Measurements from ENCODE around the gene FBXO38.

Gene FBXO38

GRCh38 chr5:148383564-148384379, at the start of gene FBXO38:
TSS of gene FBXO38 (plus strand) at chr5:148383958. CDS start at chr5:148394777, 10,819 bp downstream.
- Mint-ChIP-seq H3K4me3 (peak within 1 kb of the TSS; percentile 79 to 82), H3K36me3 (peaks cover 16 to 24% of the 10 kb centered on the region in 2 donors), H3K9me3 (peaks cover 1% of the 10 kb centered on the region in 2 donors), H3K4me1 (peaks cover 25 to 50% of the 10 kb centered on the region in 2 donors), H3K27me3 (no peaks in the 10 kb centered on the region), H3K27ac (peak within 1 kb of the TSS; percentile 98)
- peak; percentile 97 to 98 for ATAC-seq (replicated peaks)
- DNase-seq = peak; percentile 96

GRCh38 chr5:148335259-148335658, 48.5 kb upstream of the FBXO38 start, which contains the start of gene SPINK9:
TSS of gene SPINK9 (plus strand) at chr5:148335559. CDS start at chr5:148335614, 55 bp downstream.
- DNase-seq (no peak), ATAC-seq (replicated peaks) (no peak)
- Mint-ChIP-seq H3K36me3 (peaks cover 5 to 8% of the 10 kb centered on the region in 2 donors), H3K27ac (no peak within 1 kb of the TSS), H3K4me3 (no peak within 1 kb of the TSS), H3K27me3 (no peaks in the 10 kb centered on the region), H3K9me3 (peaks cover 4 to 6% of the 10 kb centered on the region in 2 donors), H3K4me1 (peaks cover 0 to 5% of the 10 kb centered on the region in 2 donors)

- no peak overlapping the region for H3K4me3 Mint-ChIP-seq
- H3K9me3 Mint-ChIP-seq = peaks cover 0 to 1% of the 10 kb centered on the region in 2 donors
- peaks cover 2 to 3% of the 10 kb centered on the region in 2 donors for H3K36me3 Mint-ChIP-seq
- DNase-seq = peak; percentile 0
- H3K27ac Mint-ChIP-seq = no peak overlapping the region
- ATAC-seq (replicated peaks) = peak; percentile 68 to 81
- H3K27me3 Mint-ChIP-seq = no peaks in the 10 kb centered on the region
- H3K4me1 Mint-ChIP-seq = peaks cover 0 to 5% of the 10 kb centered on the region in 2 donors
Observed at GRCh38 chr5:148336704-148337435, 46.9 kb upstream of the FBXO38 start.

- no peak overlapping the region for H3K4me3 Mint-ChIP-seq
- no peaks in the 10 kb centered on the region for H3K27me3 Mint-ChIP-seq
- H3K27ac Mint-ChIP-seq = no peak overlapping the region
- no peak for ATAC-seq (replicated peaks)
- peaks cover 2 to 4% of the 10 kb centered on the region in 2 donors for H3K36me3 Mint-ChIP-seq
- H3K4me1 Mint-ChIP-seq = no peaks in the 10 kb centered on the region
- no peak for DNase-seq
- peaks cover 0 to 1% of the 10 kb centered on the region in 2 donors for H3K9me3 Mint-ChIP-seq
Observed at GRCh38 chr5:148342371-148343045, 41.2 kb upstream of the FBXO38 start.

- Mint-ChIP-seq H3K4me1 (no peaks in the 10 kb centered on the region), H3K9me3 (peaks cover 0 to 1% of the 10 kb centered on the region in 2 donors), H3K4me3 (no peak overlapping the region), H3K27me3 (no peaks in the 10 kb centered on the region), H3K36me3 (peaks cover 2 to 4% of the 10 kb centered on the region in 2 donors), H3K27ac (no peak overlapping the region)
- DNase-seq = no peak
- ATAC-seq (replicated peaks) = no peak
Observed at GRCh38 chr5:148343046-148343407, 40.7 kb upstream of the FBXO38 start.

GRCh38 chr5:148343603-148344487, 39.9 kb upstream of the FBXO38 start:
- Mint-ChIP-seq H3K36me3 (peaks cover 2 to 4% of the 10 kb centered on the region in 2 donors), H3K4me1 (no peaks in the 10 kb centered on the region), H3K27ac (no peak overlapping the region), H3K27me3 (no peaks in the 10 kb centered on the region), H3K9me3 (peaks cover 0 to 1% of the 10 kb centered on the region in 2 donors), H3K4me3 (no peak overlapping the region)
- DNase-seq = no peak
- no peak for ATAC-seq (replicated peaks)

- ATAC-seq (replicated peaks) (no peak), DNase-seq (no peak)
- Mint-ChIP-seq H3K36me3 (peaks cover 3 to 8% of the 10 kb centered on the region in 2 donors), H3K9me3 (peaks cover 0 to 2% of the 10 kb centered on the region in 2 donors), H3K4me1 (no peaks in the 10 kb centered on the region), H3K27me3 (no peaks in the 10 kb centered on the region), H3K4me3 (no peak overlapping the region), H3K27ac (no peak overlapping the region)
Observed at GRCh38 chr5:148347706-148348105, 36.1 kb upstream of the FBXO38 start.

GRCh38 chr5:148352696-148353095, 31.1 kb upstream of the FBXO38 start:
- ATAC-seq (replicated peaks) (no peak), DNase-seq (no peak)
- peaks cover 0 to 4% of the 10 kb centered on the region in 2 donors for H3K4me1 Mint-ChIP-seq
- no peaks in the 10 kb centered on the region for H3K27me3 Mint-ChIP-seq
- no peak overlapping the region for H3K4me3 Mint-ChIP-seq
- H3K36me3 Mint-ChIP-seq = peaks cover 3 to 8% of the 10 kb centered on the region in 2 donors
- H3K9me3 Mint-ChIP-seq = peaks cover 0 to 2% of the 10 kb centered on the region in 2 donors
- no peak overlapping the region for H3K27ac Mint-ChIP-seq

GRCh38 chr5:148353634-148354033, 30.1 kb upstream of the FBXO38 start:
- peaks cover 0 to 2% of the 10 kb centered on the region in 2 donors for H3K9me3 Mint-ChIP-seq
- no peaks in the 10 kb centered on the region for H3K27me3 Mint-ChIP-seq
- H3K27ac Mint-ChIP-seq = no peak overlapping the region
- H3K36me3 Mint-ChIP-seq = peaks cover 3 to 8% of the 10 kb centered on the region in 2 donors
- no peak overlapping the region for H3K4me3 Mint-ChIP-seq
- H3K4me1 Mint-ChIP-seq = peaks cover 0 to 4% of the 10 kb centered on the region in 2 donors
- ATAC-seq (replicated peaks) (no peak), DNase-seq (no peak)

- Mint-ChIP-seq H3K4me3 (no peak overlapping the region), H3K27me3 (no peaks in the 10 kb centered on the region), H3K27ac (no peak overlapping the region), H3K36me3 (peaks cover 3 to 8% of the 10 kb centered on the region in 2 donors), H3K4me1 (no peaks in the 10 kb centered on the region), H3K9me3 (peaks cover 4% of the 10 kb centered on the region in 2 donors)
- DNase-seq = no peak
- ATAC-seq (replicated peaks) = no peak
Observed at GRCh38 chr5:148364343-148364742, 19.4 kb upstream of the FBXO38 start.

GRCh38 chr5:148368299-148368698, 15.5 kb upstream of the FBXO38 start:
- Mint-ChIP-seq H3K36me3 (peaks cover 11 to 18% of the 10 kb centered on the region in 2 donors), H3K27me3 (no peaks in the 10 kb centered on the region), H3K4me1 (no peaks in the 10 kb centered on the region), H3K9me3 (peaks cover 4 to 6% of the 10 kb centered on the region in 2 donors), H3K4me3 (no peak overlapping the region), H3K27ac (no peak overlapping the region)
- ATAC-seq (replicated peaks) = no peak
- DNase-seq = no peak

- no peaks in the 10 kb centered on the region for H3K27me3 Mint-ChIP-seq
- DNase-seq (no peak), ATAC-seq (replicated peaks) (no peak)
- no peak overlapping the region for H3K27ac Mint-ChIP-seq
- H3K9me3 Mint-ChIP-seq = peaks cover 4 to 6% of the 10 kb centered on the region in 2 donors
- peaks cover 16 to 27% of the 10 kb centered on the region in 2 donors for H3K36me3 Mint-ChIP-seq
- H3K4me3 Mint-ChIP-seq = no peak overlapping the region
- no peaks in the 10 kb centered on the region for H3K4me1 Mint-ChIP-seq
Observed at GRCh38 chr5:148372166-148372725, 11.5 kb upstream of the FBXO38 start.

- DNase-seq (no peak), ATAC-seq (replicated peaks) (no peak)
- H3K4me1 Mint-ChIP-seq = no peaks in the 10 kb centered on the region
- no peaks in the 10 kb centered on the region for H3K27me3 Mint-ChIP-seq
- H3K36me3 Mint-ChIP-seq = peaks cover 20 to 32% of the 10 kb centered on the region in 2 donors
- no peak overlapping the region for H3K4me3 Mint-ChIP-seq
- peaks cover 3 to 7% of the 10 kb centered on the region in 2 donors for H3K9me3 Mint-ChIP-seq
- H3K27ac Mint-ChIP-seq = no peak overlapping the region
Observed at GRCh38 chr5:148372893-148373292, 10.9 kb upstream of the FBXO38 start.

All from stimulated activated naive B cell treated with anti-CD40 and anti-IgM and Interleukin-4, amounts not matched to agents 10 μg/mL and 1 μg/mL and 100 μg/mL, for 72 hours (primary cell).